ENCODE measurements around the gene BDKRB2. TPM values are rescaled to one million over a fixed set of nuclear protein-coding genes. Genes with fewer than 3 reads are reported as not detected.

Gene BDKRB2
- total RNA-seq, 1 experiment from 2014 or later, result 28.2 TPM

DNA sequence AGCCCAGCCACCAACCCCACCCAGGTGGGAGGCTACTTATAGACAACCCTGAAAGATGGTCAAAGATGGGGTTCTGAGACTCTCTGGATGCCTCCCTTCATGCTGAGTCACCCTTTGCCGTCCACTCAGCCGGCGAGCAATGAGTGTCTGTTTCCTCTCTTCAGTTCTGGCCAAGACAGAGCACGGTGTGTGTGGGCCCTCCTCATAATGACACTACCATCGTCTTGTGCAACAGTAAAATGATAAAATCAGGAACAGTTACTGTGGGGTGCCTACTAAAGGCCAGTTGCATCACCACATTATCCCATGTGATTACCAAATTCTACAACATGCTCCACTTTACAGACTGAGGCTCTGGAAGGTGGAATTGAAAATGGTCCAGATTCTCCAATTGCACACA is 44.4 kb downstream of the BDKRB2 start:
- Histone ChIP-seq H3K27ac (peak overlapping the region; percentile 82), H3K4me3 (no peak overlapping the region), H3K36me3 (peaks cover 37% of the 10 kb centered on the region), H3K9me3 (replicated peaks) (no peaks in the 10 kb centered on the region), H3K4me1 (replicated peaks) (peaks cover 83% of the 10 kb centered on the region), H3K27me3 (replicated peaks) (no peaks in the 10 kb centered on the region)
- peak; percentile 88 to 90 for DNase-seq (ENCODE audit: low read depth in 1 of 2, low spot score in 2 of 2)

DNA sequence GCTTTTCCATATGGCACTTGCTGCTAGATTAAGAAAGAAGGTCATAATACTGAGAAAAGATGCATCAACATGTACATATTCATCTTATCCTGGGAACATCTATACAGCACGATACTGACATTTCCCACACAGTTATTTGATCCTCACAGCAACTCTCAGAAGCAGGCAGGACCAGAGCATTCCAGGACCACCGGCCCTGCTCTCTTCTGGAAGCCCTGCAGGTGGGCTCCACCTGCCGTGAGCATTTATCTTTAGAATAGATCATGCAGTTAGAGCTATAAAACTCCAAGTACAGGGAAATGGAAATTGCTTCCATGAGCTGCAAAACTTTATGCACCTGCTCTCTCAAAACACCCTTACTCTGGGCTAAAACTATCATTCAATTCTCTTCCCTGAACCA is 45.8 kb downstream of the BDKRB2 start:
- no peaks in the 10 kb centered on the region for H3K27me3 ChIP-seq (replicated peaks)
- no peak for DNase-seq (ENCODE audit: low read depth in 1 of 2, low spot score in 2 of 2)
- no peak overlapping the region for H3K27ac ChIP-seq
- peaks cover 23% of the 10 kb centered on the region for H3K36me3 ChIP-seq
- no peak overlapping the region for H3K4me3 ChIP-seq
- peaks cover 93% of the 10 kb centered on the region for H3K4me1 ChIP-seq (replicated peaks)
- 0 out of 2 replicates have a peak, but pooled peaks cover 3% of the 10 kb centered on the region for H3K9me3 ChIP-seq (replicated peaks)

DNA sequence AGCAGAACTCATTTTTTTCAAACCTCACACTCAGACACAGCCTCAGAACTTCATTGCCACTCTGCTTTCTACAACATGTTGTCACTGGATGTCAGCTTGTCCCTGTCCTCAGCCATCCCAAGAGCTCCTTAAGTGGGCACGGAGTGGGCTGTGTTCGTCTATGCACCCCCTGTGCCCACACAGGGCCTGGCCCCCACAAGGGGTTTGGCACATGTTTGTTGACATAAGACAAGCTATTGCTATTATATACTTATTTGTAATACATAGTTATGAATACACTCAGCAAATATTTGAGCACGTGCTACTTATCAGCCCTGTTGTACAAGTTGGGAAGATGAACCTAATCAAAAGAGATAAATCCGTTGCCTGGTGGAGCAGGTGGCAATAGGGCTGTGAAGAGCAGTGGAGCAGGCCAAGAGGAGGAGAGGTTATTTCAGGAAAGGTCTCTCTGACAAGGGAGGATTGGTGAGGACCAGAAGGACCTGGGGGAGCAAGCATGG is 47.1 kb downstream of the BDKRB2 start:
- no peaks in the 10 kb centered on the region for H3K27me3 ChIP-seq (replicated peaks)
- DNase-seq (ENCODE audit: low read depth in 1 of 2, low spot score in 2 of 2), result no peak
- H3K36me3 ChIP-seq, result peaks cover 17% of the 10 kb centered on the region
- 0 out of 2 replicates have a peak, but pooled peaks cover 3% of the 10 kb centered on the region for H3K9me3 ChIP-seq (replicated peaks)
- H3K4me1 ChIP-seq (replicated peaks), result peaks cover 93% of the 10 kb centered on the region
- H3K27ac ChIP-seq, result peak overlapping the region; percentile 92
- no peak overlapping the region for H3K4me3 ChIP-seq

- H3K36me3 ChIP-seq, result peaks cover 14% of the 10 kb centered on the region
- no peaks in the 10 kb centered on the region for H3K27me3 ChIP-seq (replicated peaks)
- peak overlapping the region; percentile 92 for H3K27ac ChIP-seq
- no peak overlapping the region for H3K4me3 ChIP-seq
- H3K9me3 ChIP-seq (replicated peaks), result 0 out of 2 replicates have a peak, but pooled peaks cover 3% of the 10 kb centered on the region
- no peak for DNase-seq (ENCODE audit: low read depth in 1 of 2, low spot score in 2 of 2)
- peaks cover 93% of the 10 kb centered on the region for H3K4me1 ChIP-seq (replicated peaks)
Observed at GRCh38 chr14:96252323-96252998, 47.8 kb downstream of the BDKRB2 start.

- Histone ChIP-seq H3K9me3 (replicated peaks) (0 out of 2 replicates have a peak, but pooled peaks cover 3% of the 10 kb centered on the region), H3K36me3 (peaks cover 9% of the 10 kb centered on the region; the same call in 1 of the 2 replicates), H3K27me3 (replicated peaks) (no peaks in the 10 kb centered on the region), H3K27ac (peak overlapping the region; percentile 92), H3K4me3 (no peak overlapping the region), H3K4me1 (replicated peaks) (peaks cover 92% of the 10 kb centered on the region)
- peak; percentile 88 to 94 for DNase-seq (ENCODE audit: low read depth in 1 of 2, low spot score in 2 of 2)
Observed at GRCh38 chr14:96252999-96253539, 48.4 kb downstream of the BDKRB2 start.

DNA sequence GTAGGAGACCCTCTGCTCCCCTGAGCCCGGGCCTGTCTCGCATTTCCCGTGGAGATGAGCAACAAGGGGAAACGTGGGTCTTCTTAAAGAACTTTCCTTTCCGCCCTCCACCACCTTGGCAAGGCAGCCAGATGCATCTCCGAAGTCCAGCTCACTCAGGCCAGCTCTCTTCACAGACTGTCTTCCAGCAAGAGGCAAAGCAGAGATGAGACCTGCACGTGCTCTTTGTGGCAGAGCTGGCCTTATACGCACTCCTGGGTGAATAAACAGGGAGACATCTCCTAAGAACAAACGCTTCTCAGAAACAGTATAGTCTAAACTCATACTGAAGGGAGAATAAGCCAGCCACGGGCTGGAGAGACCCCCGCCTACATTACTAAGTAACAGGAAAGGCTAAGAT is 50.0 kb downstream of the BDKRB2 start:
- Histone ChIP-seq H3K9me3 (replicated peaks) (peaks cover 3% of the 10 kb centered on the region; the same call in 1 of the 2 replicates), H3K36me3 (peaks cover 15% of the 10 kb centered on the region), H3K4me1 (replicated peaks) (peaks cover 76% of the 10 kb centered on the region), H3K27ac (peak overlapping the region; percentile 92), H3K4me3 (no peak overlapping the region), H3K27me3 (replicated peaks) (no peaks in the 10 kb centered on the region)
- DNase-seq (ENCODE audit: low read depth in 1 of 2, low spot score in 2 of 2), result no peak

DNA sequence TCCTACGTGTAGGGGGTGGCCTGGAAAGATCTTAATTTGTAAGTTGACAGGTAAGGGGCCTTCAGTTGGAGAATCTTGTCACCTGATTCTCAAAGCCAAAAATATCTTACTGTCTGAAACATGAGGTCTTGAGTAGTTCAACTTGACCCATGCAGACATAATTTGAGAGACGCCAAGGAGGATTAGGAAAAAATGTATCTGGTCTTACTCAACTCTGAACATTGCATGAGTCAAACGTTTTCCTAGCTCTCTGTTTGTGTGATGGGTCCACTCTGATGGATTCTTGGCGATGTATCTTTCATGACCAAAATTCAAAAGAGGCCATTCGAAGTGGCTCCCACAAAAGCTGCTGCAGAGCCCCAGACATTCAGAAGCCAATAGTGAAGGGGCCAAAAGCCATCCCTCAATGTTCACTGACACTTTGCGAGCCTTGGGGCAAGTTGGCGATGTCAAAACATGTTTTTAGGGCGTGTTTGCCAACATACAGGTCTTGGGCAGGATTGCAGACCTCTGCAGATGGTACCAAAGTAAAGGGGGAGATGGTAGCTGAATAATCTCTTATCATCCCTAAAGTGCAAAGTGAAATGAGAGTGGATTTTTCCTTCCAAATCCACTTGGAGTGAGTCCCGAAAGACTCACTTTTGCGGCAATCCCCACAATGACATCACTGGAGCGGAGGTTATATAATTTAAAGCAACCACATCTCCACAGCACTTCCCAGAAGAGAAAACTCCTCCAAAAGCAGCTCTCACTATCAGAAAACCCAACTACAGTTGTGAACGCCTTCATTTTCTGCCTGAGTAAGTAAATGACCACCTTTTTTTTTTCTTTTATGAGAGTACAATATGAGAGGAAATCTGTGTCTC is 51.1 kb downstream of the BDKRB2 start, which contains the start of gene BDKRB1:
BDKRB1 (plus strand) TSS at position 710 of the 866 bp plus-strand sequence. CDS start 7,473 bp downstream, outside the sequence.
- peak in 1 of 2 experiments; percentile 69 for DNase-seq (ENCODE audit: low read depth in 1 of 2, low spot score in 2 of 2)
- H3K9me3 ChIP-seq (replicated peaks), result peaks cover 3% of the 10 kb centered on the region; the same call in 1 of the 2 replicates
- H3K27me3 ChIP-seq (replicated peaks), result no peaks in the 10 kb centered on the region
- H3K27ac ChIP-seq, result peak within 1 kb of the TSS; percentile 92
- peak within 1 kb of the TSS; percentile 11 for H3K4me3 ChIP-seq
- H3K36me3 ChIP-seq, result peaks cover 16% of the 10 kb centered on the region
- H3K4me1 ChIP-seq (replicated peaks), result peaks cover 74% of the 10 kb centered on the region

DNA sequence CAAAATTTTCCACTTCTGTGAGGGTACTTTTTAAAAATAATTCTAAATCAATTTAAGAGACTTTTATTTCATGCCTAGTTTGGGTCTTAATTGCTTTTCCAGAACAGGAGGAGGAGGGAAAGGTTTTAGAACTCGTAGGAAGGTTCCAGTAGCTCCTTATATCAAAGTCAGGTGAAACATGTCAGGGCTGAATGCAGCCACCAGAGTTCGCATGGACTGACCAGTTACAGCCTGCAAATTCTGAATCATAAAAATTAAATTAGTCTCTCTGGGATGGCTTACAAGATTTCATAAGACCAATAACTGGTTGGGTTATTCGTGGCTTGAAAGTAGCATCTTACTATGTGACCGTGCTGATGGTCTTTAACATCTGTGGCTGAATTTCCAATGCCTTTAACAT is 51.8 kb downstream of the BDKRB2 start:
- Histone ChIP-seq H3K27ac (peak overlapping the region; percentile 92), H3K27me3 (replicated peaks) (no peaks in the 10 kb centered on the region), H3K9me3 (replicated peaks) (peaks cover 3% of the 10 kb centered on the region; the same call in 1 of the 2 replicates), H3K4me1 (replicated peaks) (peaks cover 74% of the 10 kb centered on the region), H3K4me3 (peak overlapping the region; percentile 11), H3K36me3 (peaks cover 16% of the 10 kb centered on the region)
- DNase-seq (ENCODE audit: low read depth in 1 of 2, low spot score in 2 of 2), result no peak

DNA sequence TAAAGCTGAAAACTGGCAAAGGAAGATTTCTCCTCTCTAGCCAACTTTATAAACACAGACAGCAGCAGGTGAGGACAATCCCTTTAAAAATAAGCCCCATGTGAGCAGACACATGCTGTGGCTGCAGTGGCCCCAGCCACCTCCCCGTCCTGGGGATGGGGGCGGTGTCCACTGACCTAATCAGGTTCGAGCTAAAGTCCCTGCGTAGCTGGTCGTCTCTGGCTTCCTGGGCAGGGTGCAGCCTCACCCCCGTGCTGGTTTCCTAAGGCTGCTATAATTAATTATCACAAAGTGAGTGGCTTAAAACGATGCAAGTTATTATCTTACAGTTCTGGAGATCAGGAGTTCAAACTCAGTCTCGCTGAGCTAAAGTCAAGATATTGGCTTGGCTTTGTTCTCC is 52.4 kb downstream of the BDKRB2 start:
- DNase-seq (ENCODE audit: low read depth in 1 of 2, low spot score in 2 of 2), result no peak
- H3K4me3 ChIP-seq, result no peak overlapping the region
- H3K27me3 ChIP-seq (replicated peaks), result no peaks in the 10 kb centered on the region
- peaks cover 70% of the 10 kb centered on the region for H3K4me1 ChIP-seq (replicated peaks)
- peaks cover 3% of the 10 kb centered on the region; the same call in 1 of the 2 replicates for H3K9me3 ChIP-seq (replicated peaks)
- peak overlapping the region; percentile 92; the same call in 1 of the 2 replicates for H3K27ac ChIP-seq
- peaks cover 16% of the 10 kb centered on the region for H3K36me3 ChIP-seq

DNA sequence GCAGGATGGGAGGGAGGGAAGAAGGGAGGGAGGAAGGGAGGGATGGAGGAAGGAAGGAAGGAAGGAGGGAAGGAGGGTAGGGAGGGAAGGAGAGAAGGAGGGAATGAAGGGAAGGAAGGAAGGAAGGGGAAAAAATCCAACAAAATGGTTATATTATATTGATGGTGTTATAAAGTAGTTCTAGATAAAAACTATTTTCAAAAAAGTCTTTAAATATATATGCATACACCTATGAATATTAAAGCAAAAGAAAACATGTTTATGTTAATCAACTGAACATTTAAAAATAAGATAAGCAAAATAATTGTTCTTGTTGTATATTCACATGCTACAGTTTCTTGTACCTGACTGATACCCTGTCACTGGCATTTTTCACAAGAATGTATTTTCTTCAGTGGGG is 53.3 kb downstream of the BDKRB2 start:
- H3K9me3 ChIP-seq (replicated peaks), result peaks cover 3% of the 10 kb centered on the region; the same call in 1 of the 2 replicates
- H3K4me1 ChIP-seq (replicated peaks), result peaks cover 61% of the 10 kb centered on the region
- no peaks in the 10 kb centered on the region for H3K27me3 ChIP-seq (replicated peaks)
- no peak overlapping the region for H3K27ac ChIP-seq
- no peak overlapping the region for H3K4me3 ChIP-seq
- H3K36me3 ChIP-seq, result peaks cover 16% of the 10 kb centered on the region
- DNase-seq (ENCODE audit: low read depth in 1 of 2, low spot score in 2 of 2), result no peak

- DNase-seq (ENCODE audit: low read depth in 1 of 2, low spot score in 2 of 2), result no peak
- peaks cover 36% of the 10 kb centered on the region for H3K36me3 ChIP-seq
- no peak overlapping the region for H3K27ac ChIP-seq
Observed at GRCh38 chr14:96260341-96260821, 55.7 kb downstream of the BDKRB2 start.

GRCh38 chr14:96261053-96261452 is 56.4 kb downstream of the BDKRB2 start:
- H3K27me3 ChIP-seq (replicated peaks), result no peaks in the 10 kb centered on the region
- H3K36me3 ChIP-seq, result peaks cover 36% of the 10 kb centered on the region
- no peak overlapping the region for H3K4me3 ChIP-seq
- H3K27ac ChIP-seq, result no peak overlapping the region
- DNase-seq (ENCODE audit: low read depth in 1 of 2, low spot score in 2 of 2), result no peak
- H3K9me3 ChIP-seq (replicated peaks), result no peaks in the 10 kb centered on the region; the same call in 1 of the 2 replicates
- H3K4me1 ChIP-seq (replicated peaks), result peaks cover 34% of the 10 kb centered on the region

More at GRCh38 chr14:96260341-96260821, 55.7 kb downstream of the BDKRB2 start:
- peaks cover 36% of the 10 kb centered on the region for H3K4me1 ChIP-seq (replicated peaks)
- no peak overlapping the region for H3K4me3 ChIP-seq
- no peaks in the 10 kb centered on the region; the same call in 1 of the 2 replicates for H3K9me3 ChIP-seq (replicated peaks)
- H3K27me3 ChIP-seq (replicated peaks), result no peaks in the 10 kb centered on the region
